Fibroblast of lung (primary cell): ENCODE data around the gene HDLBP.
"Not testable (repeated sequence)": the region's sequence is repeated elsewhere in the genome, so short reads cannot be mapped to it uniquely, and the experiment has no call there.

Experiments
- CTCF ChIP-seq, 2 donors: IDR thresholded peaks in 1 of 2; conservative IDR thresholded peaks in 1 of 2; 1 replicate in 1 of 2; 2 replicates in 1 of 2; pipeline ENCODE4 v1.5.1; 2011 to 2012; ENCODE audit warnings: low read length in 2 of 2, control low read depth in 1 of 2, inconsistent platforms in 1 of 2, low read depth in 1 of 2, mild to moderate bottlenecking in 1 of 2
- EZH2 ChIP-seq: IDR thresholded peaks from 2 replicates; pipeline ENCODE4 v1.5.1; 2012; ENCODE audit warnings: low read length, control low read depth, mild to moderate bottlenecking; ENCODE audit errors: missing control alignments

GRCh38 chr2:241318830-241319229 lies 3.4 kb upstream of the HDLBP start:
- TF ChIP-seq CTCF (conservative IDR thresholded peaks at IDR 0.05 in 1 of 2, IDR thresholded peaks at IDR 0.05 in 1 of 2; ENCODE audit: low read depth in 1 of 2, low read length in 2 of 2); EZH2: not testable (repeated sequence)
